GM13976 (cell line): ENCODE data around the gene IMMP1L.

ENCODE experiments used
- DNase-seq: peaks from one replicate; pipeline ENCODE4 v3.0.0; 2012; ENCODE audit warnings: low spot score
- in situ Hi-C: fragments of 300-500 bp; cut with MboI; formaldehyde crosslinking; loops from one replicate; pipeline ENCODE4 v1.12.0; 2022; ENCODE audit warnings: low sequenced_read_pairs, mixed read lengths, inconsistent platforms; ENCODE audit not compliant: unreplicated experiment
- TF ChIP-seq, protein P1 (sequence below): IDR thresholded peaks from 2 replicates; pipeline ENCODE4 v1.5.1; 2012; ENCODE audit warnings: borderline replicate concordance, mild to moderate bottlenecking; ENCODE audit not compliant: insufficient read depth; ENCODE audit errors: extremely low read depth, missing control alignments, control extremely low read depth

The IMMP1L gene, protein sequence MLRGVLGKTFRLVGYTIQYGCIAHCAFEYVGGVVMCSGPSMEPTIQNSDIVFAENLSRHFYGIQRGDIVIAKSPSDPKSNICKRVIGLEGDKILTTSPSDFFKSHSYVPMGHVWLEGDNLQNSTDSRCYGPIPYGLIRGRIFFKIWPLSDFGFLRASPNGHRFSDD

DNA sequence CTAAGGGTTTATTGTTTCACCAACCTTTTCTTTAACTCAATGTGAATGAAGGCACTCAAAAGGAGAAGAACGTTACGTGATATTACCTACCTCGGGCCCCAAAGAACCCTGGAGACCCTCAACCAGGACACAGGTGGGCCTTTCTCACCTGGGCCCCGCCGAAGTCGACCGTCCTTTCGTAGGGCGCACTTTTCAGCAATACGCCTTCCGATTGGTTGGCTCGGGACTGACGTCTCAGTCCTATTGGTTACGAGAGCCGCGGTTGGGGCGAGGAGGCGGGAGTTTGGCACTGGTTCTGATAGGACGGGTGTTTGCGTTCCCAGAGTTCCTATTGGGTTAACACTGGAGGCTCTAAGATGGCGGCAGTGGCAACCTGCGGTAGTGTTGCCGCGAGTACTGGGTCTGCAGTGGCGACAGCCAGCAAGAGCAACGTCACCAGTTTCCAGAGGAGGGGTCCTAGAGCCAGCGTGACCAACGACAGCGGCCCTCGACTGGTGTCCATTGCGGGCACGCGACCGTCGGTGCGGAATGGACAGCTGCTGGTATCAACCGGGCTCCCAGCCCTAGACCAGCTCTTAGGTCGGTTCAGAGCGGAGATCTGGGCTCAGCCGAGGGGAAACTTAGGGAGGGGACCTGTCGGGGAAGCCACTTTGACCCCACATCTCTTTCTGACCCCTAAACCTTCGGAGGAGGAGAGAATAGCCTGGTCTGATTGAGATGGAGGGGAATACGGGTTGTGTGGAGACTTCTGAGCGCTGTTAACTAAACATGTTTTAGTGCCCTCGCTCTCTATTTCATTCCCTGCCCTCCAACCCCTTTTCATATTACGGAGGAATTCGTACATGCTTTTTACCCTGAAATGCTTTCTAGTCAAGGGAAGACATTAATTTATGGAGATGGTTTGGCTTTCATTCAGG lies at the start of gene IMMP1L, which contains the start of gene ELP4:
Gene IMMP1L (minus strand): TSS at position 194 of the 917 bp plus-strand sequence. CDS start 46,346 bp downstream, outside the sequence.
Gene ELP4 (plus strand): TSS at position 339 of the 917 bp plus-strand sequence. CDS start 18 bp downstream, at position 357.
- peak; percentile 97 for DNase-seq
- TF ChIP-seq, protein P1, sequence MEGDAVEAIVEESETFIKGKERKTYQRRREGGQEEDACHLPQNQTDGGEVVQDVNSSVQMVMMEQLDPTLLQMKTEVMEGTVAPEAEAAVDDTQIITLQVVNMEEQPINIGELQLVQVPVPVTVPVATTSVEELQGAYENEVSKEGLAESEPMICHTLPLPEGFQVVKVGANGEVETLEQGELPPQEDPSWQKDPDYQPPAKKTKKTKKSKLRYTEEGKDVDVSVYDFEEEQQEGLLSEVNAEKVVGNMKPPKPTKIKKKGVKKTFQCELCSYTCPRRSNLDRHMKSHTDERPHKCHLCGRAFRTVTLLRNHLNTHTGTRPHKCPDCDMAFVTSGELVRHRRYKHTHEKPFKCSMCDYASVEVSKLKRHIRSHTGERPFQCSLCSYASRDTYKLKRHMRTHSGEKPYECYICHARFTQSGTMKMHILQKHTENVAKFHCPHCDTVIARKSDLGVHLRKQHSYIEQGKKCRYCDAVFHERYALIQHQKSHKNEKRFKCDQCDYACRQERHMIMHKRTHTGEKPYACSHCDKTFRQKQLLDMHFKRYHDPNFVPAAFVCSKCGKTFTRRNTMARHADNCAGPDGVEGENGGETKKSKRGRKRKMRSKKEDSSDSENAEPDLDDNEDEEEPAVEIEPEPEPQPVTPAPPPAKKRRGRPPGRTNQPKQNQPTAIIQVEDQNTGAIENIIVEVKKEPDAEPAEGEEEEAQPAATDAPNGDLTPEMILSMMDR, result no peak
- in situ Hi-C loops, result no loop called here

DNA sequence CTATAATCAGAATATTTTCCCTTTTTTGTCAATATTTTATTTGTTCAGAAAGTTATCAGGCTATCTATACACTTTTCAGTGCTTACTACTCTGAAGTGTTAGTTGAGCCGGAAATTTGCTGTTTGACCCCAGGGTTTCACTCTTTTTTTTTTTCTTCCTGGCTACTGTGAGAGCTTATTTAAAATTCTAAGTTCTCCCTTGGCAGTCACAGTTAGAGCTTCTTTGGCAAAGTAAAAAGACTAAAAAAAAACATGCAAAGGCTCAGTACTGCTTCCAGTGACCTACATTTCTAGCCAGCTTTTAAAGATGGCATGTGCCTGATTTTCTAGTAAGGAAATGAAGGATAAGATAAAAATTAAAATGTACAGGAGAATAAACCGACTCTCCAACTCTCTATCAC lies 48.6 kb upstream of the IMMP1L start:
- in situ Hi-C loops, result no loop called here
- DNase-seq, result no peak
- TF ChIP-seq, protein P1, result no peak

DNA sequence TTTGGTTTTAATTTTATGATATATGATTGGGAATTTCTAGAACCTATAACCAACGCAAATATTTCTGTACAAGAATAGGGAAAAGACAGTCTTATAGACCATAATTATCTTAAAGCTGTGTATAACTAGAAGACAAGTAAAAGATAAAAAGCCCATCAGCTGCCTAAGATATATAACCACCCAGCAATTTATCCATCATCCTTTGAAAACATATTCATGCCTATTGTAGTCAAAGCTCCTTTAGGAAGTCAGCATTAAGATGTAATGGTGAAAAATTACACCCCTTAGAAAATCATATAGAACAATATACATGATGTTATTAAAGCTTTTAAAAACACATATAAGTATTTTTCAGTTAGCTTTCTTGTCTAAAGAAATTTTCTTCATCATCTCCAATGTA lies 46.5 kb upstream of the IMMP1L start:
- DNase-seq, result no peak
- TF ChIP-seq, protein P1, result no peak
- in situ Hi-C loops, result no loop called here

DNA sequence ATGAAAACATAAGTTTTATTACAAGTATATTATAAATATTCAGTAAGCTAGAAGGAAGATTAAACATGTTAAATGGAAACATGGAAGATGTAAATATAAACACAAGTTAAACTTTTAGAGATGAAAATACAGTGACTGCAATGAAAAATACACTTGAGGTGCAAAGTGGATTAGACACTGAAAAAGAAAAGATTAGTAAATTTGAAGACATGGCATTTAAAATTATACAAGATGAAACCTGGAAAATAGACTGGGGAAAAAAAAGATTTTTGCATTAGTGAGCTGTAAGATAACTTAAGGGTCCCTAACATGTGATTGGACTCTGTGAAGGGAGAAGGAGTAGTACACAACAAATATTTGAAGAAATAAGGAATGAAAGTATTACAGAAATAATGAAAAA lies 33.4 kb upstream of the IMMP1L start:
- in situ Hi-C loops, result no loop called here
- TF ChIP-seq, protein P1, result no peak
- DNase-seq, result no peak

DNA sequence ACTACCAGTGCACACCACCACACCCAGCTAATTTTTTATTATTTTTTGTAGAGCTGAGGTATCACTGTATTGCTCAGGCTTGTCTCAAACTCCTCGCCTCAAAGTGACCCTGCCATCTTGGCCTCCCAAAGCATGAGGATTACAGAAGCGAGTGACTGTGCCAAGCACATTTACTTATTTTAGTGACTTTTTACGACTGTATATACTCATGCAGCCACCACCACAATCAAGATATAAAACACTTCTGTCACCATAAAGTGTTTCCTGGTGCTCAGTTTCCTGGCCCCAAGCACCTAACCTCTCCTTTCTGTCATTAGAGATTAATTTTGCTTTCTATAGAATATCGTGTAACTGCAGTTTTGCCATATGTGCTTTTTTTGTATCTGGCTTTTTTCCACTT lies 26.1 kb upstream of the IMMP1L start:
- in situ Hi-C loops, result no loop called here
- TF ChIP-seq, protein P1, result no peak
- DNase-seq, result no peak

DNA sequence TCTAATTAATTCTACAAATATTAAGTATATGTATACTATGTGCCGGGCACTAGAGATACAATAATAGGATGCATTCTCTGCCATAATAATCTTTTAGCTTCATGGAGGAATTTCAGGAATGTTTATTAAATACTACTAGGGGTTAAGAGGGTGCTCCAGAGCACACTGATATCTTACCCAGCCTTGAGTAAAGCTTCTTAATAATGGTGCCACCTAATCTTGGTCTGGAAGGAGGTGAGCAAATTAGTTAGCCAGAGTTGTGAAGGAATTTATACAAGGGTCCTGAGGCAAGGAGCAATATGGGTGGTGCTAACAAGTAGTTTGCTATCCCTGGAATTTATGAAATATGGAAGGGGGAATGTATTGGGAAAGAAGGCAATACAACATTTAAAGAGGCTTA lies 21.9 kb upstream of the IMMP1L start:
- in situ Hi-C loops, result no loop called here
- TF ChIP-seq, protein P1, result no peak
- no peak for DNase-seq
